GM21786 (cell line): Measurements from ENCODE around the gene NCBP2.

ENCODE experiments used
- ATAC-seq: cut with Tn5 transposase; IDR thresholded peaks from one replicate; pipeline ENCODE4 v1.9.1; 2021; ENCODE audit not compliant: unreplicated experiment

Gene NCBP2

DNA sequence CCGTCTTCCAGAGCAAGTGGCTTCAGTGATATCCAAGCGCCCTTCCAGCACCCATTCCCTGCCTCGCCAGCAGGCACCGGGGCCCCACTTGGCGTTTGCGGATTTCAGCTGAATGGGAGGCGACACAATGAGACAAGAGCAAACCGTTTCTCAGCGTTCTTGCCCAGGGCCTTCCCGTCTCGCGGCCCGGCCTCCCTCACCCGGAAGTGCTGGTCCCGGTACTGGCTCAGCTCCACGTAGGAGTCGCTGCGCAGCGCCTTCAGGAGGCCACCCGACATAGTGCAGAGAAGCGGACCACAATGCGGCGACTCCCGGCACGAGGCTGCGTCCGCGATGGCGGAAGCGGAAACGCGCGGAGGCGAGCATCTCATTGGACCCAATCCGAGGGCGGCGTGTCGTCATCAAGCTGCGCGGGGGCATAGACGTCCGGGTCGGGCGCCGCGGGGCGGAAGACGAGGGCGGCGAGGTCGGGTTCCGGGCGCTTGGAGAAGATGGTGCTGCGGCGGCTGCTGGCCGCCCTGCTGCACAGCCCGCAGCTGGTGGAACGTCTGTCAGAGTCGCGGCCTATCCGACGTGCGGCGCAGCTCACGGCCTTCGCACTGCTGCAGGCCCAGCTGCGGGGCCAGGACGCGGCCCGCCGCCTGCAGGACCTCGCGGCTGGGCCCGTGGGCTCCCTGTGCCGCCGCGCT, at the start of gene NCBP2:
TSS of gene NCBP2 (minus strand) at position 303 of the 689 bp plus-strand sequence. CDS start at position 278, 25 bp downstream.
- peak; percentile 89 for ATAC-seq

- ATAC-seq, result no peak
Measured at GRCh38 chr3:196991581-196992460, 49.5 kb upstream of the NCBP2 start.

DNA sequence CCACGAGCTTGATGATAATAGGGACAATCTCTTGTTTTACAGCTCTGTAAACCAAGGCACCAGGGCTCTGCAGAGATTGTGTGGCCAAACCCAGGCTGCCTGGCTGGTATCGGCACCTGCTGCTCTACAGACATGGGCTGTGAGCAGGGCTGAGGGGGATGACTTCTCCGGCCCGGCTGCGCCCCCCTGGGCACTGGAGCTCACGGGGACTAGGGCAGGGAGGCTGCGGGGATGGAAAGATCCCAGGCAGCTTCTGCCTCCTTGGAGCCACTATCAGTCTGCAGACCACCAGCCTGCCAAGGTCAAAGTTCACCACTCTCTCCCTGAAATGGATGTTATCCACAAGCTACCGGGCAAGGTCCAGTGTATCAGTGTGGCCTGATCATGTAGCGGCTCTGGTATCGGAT, 48.3 kb upstream of the NCBP2 start:
- ATAC-seq, result no peak

DNA sequence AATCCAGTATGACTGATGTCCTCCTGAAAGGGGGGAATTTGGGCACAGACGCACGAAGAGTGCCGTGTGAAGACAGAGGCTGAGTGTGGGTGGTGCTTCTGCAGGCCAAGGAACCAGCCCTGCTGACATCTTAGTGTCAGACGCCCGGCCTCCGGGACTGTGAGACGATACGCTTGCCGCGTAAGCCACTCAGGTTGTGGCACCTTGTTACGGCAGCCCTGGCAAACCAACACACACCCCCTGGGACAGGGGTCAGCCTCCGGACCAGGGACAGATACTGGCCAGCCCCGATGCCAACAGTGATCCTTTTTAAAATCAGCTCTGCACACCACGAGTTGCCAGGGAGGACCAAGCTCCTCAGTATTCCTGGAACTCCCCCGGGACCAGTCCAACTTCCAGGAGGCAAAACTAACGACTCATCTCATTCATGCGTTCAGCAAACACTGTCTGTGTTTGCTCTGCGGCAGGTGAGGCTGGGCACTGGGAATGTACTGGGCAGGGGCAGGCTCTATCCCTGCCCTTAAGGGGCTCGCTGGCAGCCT, 47.5 kb upstream of the NCBP2 start:
- ATAC-seq, result no peak

- ATAC-seq, result no peak
Measured at GRCh38 chr3:196988241-196989029, 46.1 kb upstream of the NCBP2 start.

GRCh38 chr3:196987022-196987421, 44.7 kb upstream of the NCBP2 start:
- ATAC-seq, result no peak

DNA sequence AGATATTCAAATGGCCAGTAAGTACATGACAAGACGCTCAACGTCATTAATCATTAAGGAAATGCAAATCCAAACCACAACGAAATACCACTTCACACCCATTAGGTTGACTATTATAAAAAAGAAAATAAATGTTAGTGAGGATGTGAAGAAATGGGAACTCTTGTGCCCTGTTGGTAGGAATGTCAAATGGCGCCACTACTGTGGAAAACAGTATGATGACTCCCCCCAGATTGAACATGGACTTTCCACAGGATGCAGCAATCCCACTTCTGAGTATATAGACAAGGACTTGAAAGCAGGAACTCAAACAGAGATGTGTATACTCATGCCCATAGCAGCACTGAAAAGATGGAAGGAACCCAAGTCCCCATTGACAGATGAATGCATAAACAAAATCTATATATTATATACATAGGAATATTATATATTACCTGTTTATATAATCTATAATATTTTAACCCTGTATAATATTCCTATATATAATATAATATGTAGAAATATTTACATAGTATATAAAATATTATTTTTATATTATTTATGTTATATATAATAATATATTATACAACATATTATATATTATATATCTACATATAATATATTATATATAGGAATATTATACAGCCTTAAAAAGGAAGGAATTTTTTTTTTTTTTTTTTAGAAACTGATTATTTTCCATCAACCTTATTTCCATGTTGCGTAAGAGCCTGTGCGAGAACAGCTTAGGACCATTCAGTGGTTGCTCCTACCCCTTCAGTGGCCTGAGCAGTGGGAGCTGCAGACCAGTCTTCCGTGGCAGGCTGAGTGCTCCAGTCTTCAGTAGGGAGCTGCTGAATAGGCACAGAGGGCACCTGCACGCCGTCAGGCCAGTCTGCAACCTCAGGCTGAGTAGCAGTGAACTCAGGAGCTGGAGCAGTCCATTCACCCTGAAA, 43.9 kb upstream of the NCBP2 start:
- ATAC-seq, result no peak

DNA sequence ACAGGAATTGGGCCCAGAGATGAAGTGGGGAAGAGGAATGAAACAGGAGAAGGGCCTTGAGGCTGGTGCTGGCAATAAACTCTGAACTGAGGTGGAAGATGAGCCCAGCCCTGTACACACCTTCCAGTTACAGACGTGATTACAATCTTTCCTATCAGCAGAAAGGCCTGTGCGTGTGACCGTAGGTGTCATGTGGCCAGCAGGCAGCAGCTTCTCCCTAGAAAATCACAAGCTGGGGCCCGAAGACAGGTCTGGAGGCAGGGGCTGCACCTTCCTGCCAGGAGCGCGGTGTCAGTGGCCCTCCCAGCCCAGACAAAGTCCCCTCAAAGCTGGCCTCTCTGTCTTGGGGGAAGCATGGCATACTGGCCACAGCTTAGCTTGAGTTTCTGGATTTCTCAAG, 43.0 kb upstream of the NCBP2 start:
- ATAC-seq, result no peak

- ATAC-seq, result no peak
Measured at GRCh38 chr3:196983186-196983585, 40.9 kb upstream of the NCBP2 start.

DNA sequence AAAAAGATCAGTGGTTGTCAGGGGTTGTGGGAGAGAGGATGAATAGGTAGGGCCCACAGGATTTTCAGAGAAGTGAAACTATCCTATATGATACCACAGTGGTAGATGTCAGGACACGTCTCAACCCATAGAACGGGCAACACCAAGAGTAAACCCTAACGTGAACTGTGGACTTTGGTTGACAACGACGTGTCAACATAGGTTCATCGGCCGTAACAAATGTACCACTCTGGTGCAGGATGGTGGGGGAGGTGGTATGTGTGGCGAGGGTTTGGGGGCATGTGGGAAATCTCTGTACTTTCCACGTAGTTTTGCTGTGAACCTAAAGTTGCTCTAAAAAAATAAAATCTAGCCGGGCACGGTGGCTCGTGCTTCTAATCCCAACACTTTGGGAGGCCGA, 39.3 kb upstream of the NCBP2 start:
- ATAC-seq, result no peak

- no peak for ATAC-seq
Measured at GRCh38 chr3:196979545-196979944, 37.2 kb upstream of the NCBP2 start.

- no peak for ATAC-seq
Measured at GRCh38 chr3:196976941-196977340, 34.6 kb upstream of the NCBP2 start.

DNA sequence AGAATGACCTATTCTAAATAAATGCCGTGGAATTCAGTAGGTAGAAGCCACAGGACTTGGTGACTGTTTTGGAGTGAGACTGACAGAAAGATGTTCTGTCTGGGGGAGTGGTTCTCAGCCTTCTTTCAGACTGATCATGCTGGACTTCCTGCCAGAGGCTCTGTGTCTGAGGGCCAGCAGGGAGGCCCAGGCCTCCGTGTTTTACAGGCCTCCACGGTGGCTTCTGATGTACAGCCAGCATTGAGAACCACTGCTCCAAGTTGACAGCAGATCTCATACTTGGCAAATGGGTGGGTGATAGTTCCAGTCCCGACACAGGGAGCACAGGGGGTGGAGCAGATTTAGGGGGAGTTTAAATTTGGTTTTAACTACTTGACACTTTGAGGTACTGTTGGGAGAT, 33.0 kb upstream of the NCBP2 start:
- no peak for ATAC-seq

GRCh38 chr3:196974661-196975060, 32.3 kb upstream of the NCBP2 start:
- ATAC-seq, result no peak

- ATAC-seq, result no peak
Measured at GRCh38 chr3:196971094-196971698, 28.9 kb upstream of the NCBP2 start.

DNA sequence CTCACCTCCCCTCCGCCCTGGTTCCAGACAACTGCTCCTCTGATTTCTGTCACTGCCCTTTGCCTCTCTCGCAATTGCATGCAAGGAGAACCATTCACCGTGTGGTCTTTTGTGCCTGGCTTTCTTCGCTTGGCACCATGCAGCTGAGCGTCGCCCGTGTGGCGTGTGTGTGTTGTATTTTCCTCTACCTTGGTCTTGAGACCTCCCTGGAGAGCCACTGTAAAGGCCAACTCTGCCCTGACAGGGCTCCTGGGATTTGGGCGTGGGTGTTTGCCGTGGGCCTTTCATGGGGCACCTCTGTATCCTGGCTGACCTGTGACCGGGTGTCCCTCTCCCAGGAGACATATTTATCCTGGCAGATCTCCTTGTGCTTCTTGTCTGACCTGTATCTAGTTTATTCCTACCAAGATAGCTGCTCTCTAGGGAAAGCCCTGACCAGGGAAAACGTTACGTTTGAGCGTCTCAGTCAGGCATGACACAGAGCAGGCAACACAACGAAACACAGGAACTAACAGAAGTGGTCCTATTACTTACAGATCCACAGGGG, 28.3 kb upstream of the NCBP2 start:
- ATAC-seq, result no peak

- ATAC-seq, result peak; percentile 46
Measured at GRCh38 chr3:196969660-196970546, 27.6 kb upstream of the NCBP2 start.

DNA sequence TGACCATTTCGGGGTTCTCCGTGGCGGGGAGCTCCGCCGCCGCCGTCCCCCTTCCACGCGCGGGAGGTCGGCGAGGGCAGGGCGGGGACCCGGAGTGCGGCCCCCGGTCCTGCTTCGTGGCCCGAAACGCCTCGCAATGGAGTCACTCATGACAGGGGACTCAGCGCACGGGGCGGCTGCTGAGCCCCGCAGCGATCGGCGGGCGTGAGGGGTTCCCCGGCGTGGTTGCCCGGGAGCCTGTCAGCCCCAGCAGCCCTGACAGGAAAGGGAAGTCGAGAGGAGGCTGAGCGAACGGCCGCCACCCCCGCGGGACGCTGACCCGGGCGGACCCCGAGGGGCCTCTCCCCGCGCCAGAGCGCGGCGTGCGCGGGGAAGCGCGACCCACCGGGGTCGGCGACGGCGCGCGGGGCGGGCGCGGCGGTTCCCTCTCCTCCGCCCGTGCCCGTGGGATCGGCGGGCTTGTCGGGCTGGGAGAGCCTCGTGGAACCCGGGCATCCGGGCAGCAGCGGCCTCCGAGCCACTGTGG, 26.9 kb upstream of the NCBP2 start:
- ATAC-seq, result peak; percentile 48
